Naive thymus-derived CD4-positive, alpha-beta T cell (primary cell): ENCODE data around the gene P3H3. TPM values are rescaled to one million over a fixed set of nuclear protein-coding genes. Genes with fewer than 3 reads are reported as not detected.
"Not testable (repeated sequence)": the region's sequence is repeated elsewhere in the genome, so short reads cannot be mapped to it uniquely, and the experiment has no call there.

Experiments used
- ATAC-seq: fragments of 150-1000 bp; cut with Tn5 transposase; 2 replicates; pipeline ENCODE4 v1.10.0; 2021; ENCODE audit warnings: mild to moderate bottlenecking, moderate library complexity
- CTCF ChIA-PET: fragments of 350-600 bp; sonication (Branson Sonifier 250); formaldehyde crosslinking; loops from one replicate; lab custom pipeline; 2021; ENCODE audit warnings: antibody characterized with exemption; lab: Charles Lee
- POLR2A ChIA-PET: fragments of 350-600 bp; sonication (Branson Sonifier 250); formaldehyde crosslinking; loops from one replicate; lab custom pipeline; 2021; ENCODE audit warnings: antibody characterized with exemption, inconsistent platforms; lab: Charles Lee
- DNase-seq, 9 donors: peaks; one replicate each; pipeline versions ENCODE4 v3.0.0 to v3.0.0-alpha.2; 2020 to 2022; ENCODE audit warnings: mixed read lengths in 1 of 9
- H3K27ac ChIP-seq: one replicate; pipeline ENCODE4 v1.7.0; 2013; ENCODE audit warnings: mild to moderate bottlenecking, low read depth, low read length, moderate library complexity
- H3K27me3 ChIP-seq, 2 donors: one replicate each; pipeline ENCODE4 v1.7.0; 2013; ENCODE audit warnings: low read length in 2 of 2, mild to moderate bottlenecking in 2 of 2, moderate library complexity in 2 of 2; ENCODE audit not compliant: control insufficient read depth in 2 of 2, insufficient read depth in 2 of 2
- H3K36me3 ChIP-seq, 3 experiments: 1 replicate in 2 of 3; 2 replicates in 1 of 3; pipeline ENCODE4 v1.7.0; 2013; ENCODE audit warnings: low read length in 3 of 3, mild to moderate bottlenecking in 3 of 3, moderate library complexity in 1 of 3; ENCODE audit not compliant: insufficient read depth in 3 of 3, control insufficient read depth in 2 of 3
- H3K4me1 ChIP-seq, 2 donors: one replicate each; pipeline ENCODE4 v1.7.0; 2013; ENCODE audit warnings: low read length in 2 of 2, mild to moderate bottlenecking in 2 of 2, moderate library complexity in 1 of 2; ENCODE audit not compliant: control insufficient read depth in 2 of 2, insufficient read depth in 2 of 2
- H3K4me3 ChIP-seq: 2 replicates; pipeline ENCODE4 v1.7.0; 2013; ENCODE audit warnings: mild to moderate bottlenecking, low read length
- H3K9me3 ChIP-seq, 3 experiments: 1 replicate in 2 of 3; 2 replicates in 1 of 3; pipeline ENCODE4 v1.7.0; 2013; ENCODE audit warnings: low read length in 3 of 3; ENCODE audit not compliant: control insufficient read depth in 2 of 3
- H3K27ac Mint-ChIP-seq, 9 donors: one replicate each; pipeline ENCODE4 v1.8.0; 2020 to 2022; ENCODE audit warnings: mixed read lengths in 9 of 9, mild to moderate bottlenecking in 8 of 9, moderate library complexity in 5 of 9, inconsistent platforms in 2 of 9
- H3K27me3 Mint-ChIP-seq, 5 donors: one replicate each; pipeline ENCODE4 v1.8.0; 2021 to 2022; ENCODE audit warnings: mixed read lengths in 5 of 5, mild to moderate bottlenecking in 1 of 5
- H3K36me3 Mint-ChIP-seq, 5 donors: one replicate each; pipeline ENCODE4 v1.8.0; 2020 to 2022; ENCODE audit warnings: mixed read lengths in 5 of 5, mild to moderate bottlenecking in 3 of 5, inconsistent platforms in 1 of 5
- H3K4me1 Mint-ChIP-seq, 7 donors: one replicate each; pipeline ENCODE4 v1.8.0; 2020 to 2022; ENCODE audit warnings: mixed read lengths in 7 of 7, mild to moderate bottlenecking in 3 of 7, inconsistent platforms in 1 of 7
- H3K4me3 Mint-ChIP-seq, 10 donors: one replicate each; pipeline ENCODE4 v1.8.0; 2020 to 2022; ENCODE audit warnings: mild to moderate bottlenecking in 10 of 10, mixed read lengths in 10 of 10, moderate library complexity in 6 of 10, inconsistent platforms in 2 of 10
- H3K9me3 Mint-ChIP-seq, 11 donors: one replicate each; pipeline ENCODE4 v1.8.0; 2020 to 2022; ENCODE audit warnings: mixed read lengths in 11 of 11, mild to moderate bottlenecking in 4 of 11, inconsistent platforms in 1 of 11, moderate library complexity in 1 of 11
- intact Hi-C, 2 donors: fragments of 100-400 bp; cut with micrococcal nuclease; formaldehyde crosslinking; loops; one replicate each; pipeline ENCODE4 v1.15.1; 2023
- polyA plus RNA-seq, 2 donors: library from polyadenylated mRNA; unstranded; fragments of 300-500 nt; fragmentation: Illumina TruSeq; gene quantifications; one replicate each; pipeline ENCODE4 v1.2.3, GENCODE V29; 2021
- total RNA-seq, 6 experiments: library from RNA in 5 of 6; stranded (reverse) in 5 of 6; gene quantifications; 1 replicate in 5 of 6; 2 replicates in 1 of 6; pipeline ENCODE4 v1.2.3 and lab custom pipeline; 2021 to 2026

P3H3 gene
- total and polyA plus RNA-seq, 7 experiments from 2014 or later = 1.5 to 18.2 (median 4.1) TPM

DNA sequence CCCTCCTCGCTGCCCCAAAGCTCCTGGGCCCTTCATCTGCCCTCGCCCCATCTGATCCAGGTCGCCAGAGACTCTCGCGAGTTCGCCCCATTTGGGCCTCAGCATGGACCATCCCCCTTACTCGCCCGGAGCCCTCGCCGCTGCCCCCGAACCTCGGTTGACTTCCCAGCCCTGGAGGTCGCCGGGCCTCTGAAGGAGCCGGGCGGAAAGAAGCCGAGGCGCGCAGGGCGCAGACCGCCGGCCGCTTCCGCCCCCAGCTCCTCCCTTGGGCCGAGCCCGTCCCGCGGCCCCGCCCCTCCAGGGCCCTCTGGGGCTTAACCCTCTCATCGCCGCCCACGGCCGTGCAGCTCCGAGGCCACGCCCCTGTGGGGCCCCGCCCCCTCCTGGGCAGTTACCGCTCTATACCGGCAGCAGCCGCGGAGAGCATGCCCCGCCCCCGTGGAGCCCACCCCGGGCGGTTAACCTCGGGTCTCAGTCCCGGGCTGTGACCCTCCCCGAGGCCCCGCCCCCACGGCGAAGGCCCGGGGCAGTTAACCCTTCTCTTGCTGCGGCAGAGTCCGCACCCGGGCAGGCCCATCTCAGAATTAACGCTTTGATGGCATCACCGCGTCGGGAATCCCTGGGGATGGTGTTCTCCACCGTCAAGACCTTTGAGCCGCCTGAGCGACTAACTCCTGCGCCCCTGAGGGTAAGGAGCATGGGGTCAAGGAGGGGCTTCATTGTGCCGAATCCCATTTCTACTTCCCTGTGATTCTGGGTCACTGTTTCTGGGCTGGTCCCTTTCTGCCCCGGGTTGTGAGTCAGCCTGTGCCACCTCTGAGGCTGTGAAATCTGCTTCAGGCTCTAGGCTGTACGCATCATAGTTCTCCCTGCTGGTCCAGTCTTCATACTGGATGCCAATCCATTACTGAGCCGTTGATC lies 45.1 kb downstream of the P3H3 start, which contains the start of gene SPSB2:
TSS of gene SPSB2 (minus strand) at position 210 of the 921 bp plus-strand sequence. CDS start 402 bp downstream, outside the sequence.
- intact Hi-C loops = loop anchor here (1.0 to 5.0 kb wide), 21 partner anchors 18 to 1824 kb away; partner anchors contain the start of genes EMG1 (in 2 of the 2), ENO2 (in 2 of the 2), LPCAT3 (in 2 of the 2) and LRRC23 (in 2 of the 2)
- no peaks in the 10 kb centered on the region for H3K27me3 Mint-ChIP-seq
- DNase-seq (peak; percentile 96 to 100 (median 98)), ATAC-seq (peak; percentile 97)
- ChIA-PET POLR2A (interaction anchor here (0.7 to 4.6 kb wide), 40 partner anchors 9 to 316 kb away, joined by 3 to 70 read pairs (median 5); partner anchors contain the start of genes C12orf57, CDCA3, ENO2 and LPCAT3), CTCF (interaction anchor here (0.7 to 6.9 kb wide), 31 partner anchors 9 to 240 kb away, joined by 3 to 45 read pairs (median 4); partner anchors contain the start of genes C12orf57, C1RL, CDCA3 and LRRC23)
- peak within 1 kb of the TSS; percentile 87 to 95 (median 91) for H3K4me3 Mint-ChIP-seq
- H3K9me3 Mint-ChIP-seq = no peaks in the 10 kb centered on the region
- peaks cover 34 to 58% (median 47%) of the 10 kb centered on the region in 7 donors for H3K4me1 Mint-ChIP-seq
- peak within 1 kb of the TSS; percentile 79 to 94 (median 88) for H3K27ac Mint-ChIP-seq
- H3K36me3 Mint-ChIP-seq = peaks cover 0 to 42% (median 3%) of the 10 kb centered on the region in 5 donors
- H3K4me3 ChIP-seq = peak within 1 kb of the TSS; percentile 98
- H3K4me1 ChIP-seq = peaks cover 32 to 34% of the 10 kb centered on the region in 2 donors
- peaks cover 3 to 27% (median 6%) of the 10 kb centered on the region in 3 experiments for H3K36me3 ChIP-seq
- H3K27ac ChIP-seq = peak within 1 kb of the TSS; percentile 77
- H3K27me3 ChIP-seq = no peaks in the 10 kb centered on the region
- no peaks in the 10 kb centered on the region for H3K9me3 ChIP-seq

DNA sequence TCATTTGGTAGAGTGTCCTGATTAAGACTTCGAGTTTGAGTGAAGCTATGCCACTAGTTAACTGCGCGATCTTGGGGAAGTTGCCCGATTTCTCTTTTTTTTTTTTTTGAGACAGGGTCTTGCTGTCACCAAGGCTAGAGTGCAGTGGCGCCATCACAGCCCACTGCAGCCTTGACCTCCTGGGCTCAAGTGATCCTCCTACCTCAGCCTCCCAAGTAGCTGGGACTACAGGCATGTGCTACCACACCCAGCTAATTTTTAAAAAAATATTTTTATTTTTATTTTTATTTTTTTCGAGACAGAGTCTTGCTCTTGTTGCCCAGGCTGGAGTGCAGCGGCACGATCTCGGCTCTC lies 45.8 kb downstream of the P3H3 start:
- peaks cover 26 to 27% of the 10 kb centered on the region in 2 donors for H3K4me1 ChIP-seq
- ChIA-PET POLR2A (interaction anchor here (0.6 to 4.6 kb wide), 10 partner anchors 17 to 121 kb away, joined by 3 to 70 read pairs (median 23); partner anchors contain the start of genes C12orf57, CDCA3, ENO2 and LRRC23), CTCF (interaction anchor here (0.7 to 6.9 kb wide), 8 partner anchors 18 to 234 kb away, joined by 3 to 45 read pairs (median 12); partner anchors contain the start of genes C12orf57, C1RL, CDCA3 and RNU7-1)
- H3K4me3 ChIP-seq = peak overlapping the region; percentile 98
- H3K27me3 ChIP-seq, H3K9me3 ChIP-seq, H3K9me3 Mint-ChIP-seq, H3K27me3 Mint-ChIP-seq, DNase-seq, ATAC-seq: not testable (repeated sequence)
- Mint-ChIP-seq H3K4me1 (peaks cover 27 to 52% (median 40%) of the 10 kb centered on the region in 7 donors), H3K4me3 (peak overlapping the region; percentile 87 to 95 (median 91)), H3K27ac (peak overlapping the region in 8 of 9 donors; percentile 78 to 92 (median 84)), H3K36me3 (peaks cover 0 to 39% (median 3%) of the 10 kb centered on the region in 5 donors)
- H3K27ac ChIP-seq = peak overlapping the region; percentile 77
- intact Hi-C loops = loop anchor here in 1 of 2 donors (5.0 kb wide), 2 partner anchors 382 to 1823 kb away; partner anchors contain the start of genes MRPL51, NCAPD2 and RIMKLB
- peaks cover 3 to 27% (median 6%) of the 10 kb centered on the region in 3 experiments for H3K36me3 ChIP-seq

DNA sequence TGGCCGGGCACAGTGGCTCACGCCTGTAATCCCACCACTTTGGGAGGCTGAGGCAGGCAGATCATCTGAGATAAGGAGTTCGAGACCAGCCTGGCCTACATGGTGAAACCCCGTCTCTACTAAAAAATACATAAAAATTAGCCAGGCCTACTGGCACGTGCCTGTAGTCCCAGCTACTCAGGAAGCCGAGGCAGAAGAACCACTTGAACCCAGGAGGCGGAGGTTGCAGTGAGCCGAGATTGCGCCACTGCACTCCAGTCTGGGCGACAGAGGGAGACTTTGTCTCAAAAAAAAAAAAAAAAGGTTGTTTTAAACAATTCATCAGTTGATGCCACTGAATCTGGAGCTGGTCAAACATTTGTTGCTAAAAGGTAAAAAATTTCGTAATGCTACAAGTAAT lies 51.6 kb downstream of the P3H3 start:
- H3K27ac Mint-ChIP-seq, H3K27ac ChIP-seq, DNase-seq, ATAC-seq, H3K4me1 Mint-ChIP-seq, H3K9me3 ChIP-seq, intact Hi-C loops, H3K4me3 ChIP-seq, H3K27me3 Mint-ChIP-seq, H3K27me3 ChIP-seq, H3K9me3 Mint-ChIP-seq, H3K4me1 ChIP-seq, H3K4me3 Mint-ChIP-seq: not testable (repeated sequence)
- peaks cover 0 to 12% (median 0%) of the 10 kb centered on the region in 3 experiments for H3K36me3 ChIP-seq
- H3K36me3 Mint-ChIP-seq = peaks cover 0 to 14% (median 4%) of the 10 kb centered on the region in 5 donors
- CTCF ChIA-PET = interaction anchor here (0.6 kb wide), 2 partner anchors 225 to 228 kb away, joined by 3 read pairs; no protein-coding TSS in a partner anchor
- POLR2A ChIA-PET = interaction anchor here (0.7 kb wide), 1 partner anchor 34 kb away, joined by 8 read pairs; no protein-coding TSS in a partner anchor

DNA sequence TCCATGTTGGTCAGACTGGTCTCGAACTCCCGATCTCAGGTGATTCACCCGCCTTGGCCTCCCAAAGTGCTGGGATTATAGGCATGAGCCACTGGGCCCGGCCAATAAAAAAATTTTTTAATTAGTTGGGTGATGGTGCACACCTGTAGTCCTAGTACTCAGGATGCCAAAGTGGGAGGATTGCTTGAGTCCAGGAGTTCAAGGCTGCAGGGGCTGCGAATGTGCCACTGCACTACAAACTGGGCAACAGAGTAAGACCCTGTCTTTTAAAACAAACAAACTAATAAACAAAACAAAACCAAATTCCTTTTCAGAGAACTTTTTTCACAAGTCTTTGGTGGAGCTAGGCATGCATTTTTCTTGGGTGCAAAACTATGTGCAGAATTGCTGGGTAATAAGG lies 55.0 kb downstream of the P3H3 start:
- no peak for ATAC-seq
- Histone ChIP-seq H3K4me3 (no peak overlapping the region), H3K9me3 (no peaks in the 10 kb centered on the region), H3K27ac (no peak overlapping the region), H3K4me1 (no peaks in the 10 kb centered on the region), H3K27me3 (no peaks in the 10 kb centered on the region), H3K36me3 (peaks cover 0 to 14% (median 0%) of the 10 kb centered on the region in 3 experiments)
- Mint-ChIP-seq H3K27me3 (no peaks in the 10 kb centered on the region), H3K27ac (no peak overlapping the region), H3K4me3 (no peak overlapping the region), H3K36me3 (peaks cover 0 to 8% (median 7%) of the 10 kb centered on the region in 5 donors), H3K9me3 (no peaks in the 10 kb centered on the region), H3K4me1 (peaks cover 0 to under 1% (median 0%) of the 10 kb centered on the region in 7 donors)
- DNase-seq = no peak
- intact Hi-C loops = no loop called here
- POLR2A ChIA-PET = no interaction called here
- CTCF ChIA-PET = no interaction called here

DNA sequence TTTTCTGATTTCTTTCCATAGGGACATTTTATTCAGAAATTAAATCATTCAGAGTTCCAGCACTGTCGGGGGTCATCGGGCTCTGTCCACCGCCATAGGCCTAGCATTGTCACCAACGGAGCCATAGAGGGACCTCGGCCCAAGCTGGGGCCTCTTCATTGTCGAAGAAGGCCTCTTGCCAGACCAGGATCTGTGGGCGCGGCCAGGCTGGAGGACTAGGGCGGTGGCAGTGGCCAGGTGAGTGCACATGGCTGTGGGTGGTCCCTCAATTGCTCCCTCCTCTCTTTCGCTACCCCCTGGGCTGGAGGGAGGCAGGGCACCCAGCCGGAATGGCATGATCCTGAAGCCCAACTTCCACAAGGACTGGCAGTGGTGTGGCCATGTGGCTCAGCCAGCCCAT lies 55.5 kb downstream of the P3H3 start:
- peaks cover 0 to 3% (median 0%) of the 10 kb centered on the region in 7 donors for H3K4me1 Mint-ChIP-seq
- H3K27me3 Mint-ChIP-seq = no peaks in the 10 kb centered on the region
- intact Hi-C loops = no loop called here
- ChIA-PET POLR2A (no interaction called here), CTCF (interaction anchor here (2.2 kb wide), 1 partner anchor 11 kb away, joined by 7 read pairs; the partner anchor contains the start of gene SPSB2)
- no peak overlapping the region for H3K27ac Mint-ChIP-seq
- no peak overlapping the region for H3K4me3 ChIP-seq
- ATAC-seq = no peak
- peaks cover 0 to 10% (median 7%) of the 10 kb centered on the region in 5 donors for H3K36me3 Mint-ChIP-seq
- H3K27me3 ChIP-seq = no peaks in the 10 kb centered on the region
- H3K27ac ChIP-seq = no peak overlapping the region
- no peak for DNase-seq
- peaks cover 0 to 14% (median 0%) of the 10 kb centered on the region in 3 experiments for H3K36me3 ChIP-seq
- no peaks in the 10 kb centered on the region for H3K9me3 Mint-ChIP-seq
- H3K4me1 ChIP-seq = no peaks in the 10 kb centered on the region
- no peak overlapping the region for H3K4me3 Mint-ChIP-seq
- H3K9me3 ChIP-seq = no peaks in the 10 kb centered on the region

DNA sequence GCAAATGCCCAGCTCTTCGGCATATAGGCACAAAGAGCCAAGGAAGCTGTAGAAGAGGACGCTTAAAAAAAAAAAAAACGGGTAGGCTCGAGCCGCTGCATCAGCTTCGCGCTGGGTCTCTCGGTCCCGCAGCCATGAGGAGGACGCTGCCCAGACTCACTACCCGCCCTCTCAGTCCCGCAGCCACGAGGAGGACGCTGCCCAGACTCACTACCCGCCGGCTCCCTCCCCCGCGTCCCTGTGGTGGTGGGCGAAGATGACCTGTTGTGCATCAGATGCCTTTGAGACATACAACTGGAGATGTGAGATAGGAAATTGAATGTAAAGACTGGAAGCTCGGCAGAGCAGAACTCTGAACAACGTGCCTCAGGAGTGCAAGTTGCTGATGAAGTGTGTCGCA lies 56.3 kb downstream of the P3H3 start:
- Mint-ChIP-seq H3K9me3 (no peaks in the 10 kb centered on the region), H3K36me3 (peaks cover 0 to 8% (median 7%) of the 10 kb centered on the region in 5 donors), H3K27ac (no peak overlapping the region), H3K4me1 (peaks cover 0 to 3% (median 0%) of the 10 kb centered on the region in 7 donors), H3K4me3 (no peak overlapping the region), H3K27me3 (no peaks in the 10 kb centered on the region)
- Histone ChIP-seq H3K27ac (no peak overlapping the region), H3K36me3 (peaks cover 0 to 14% (median 0%) of the 10 kb centered on the region in 3 experiments), H3K4me3 (no peak overlapping the region), H3K9me3 (no peaks in the 10 kb centered on the region), H3K4me1 (no peaks in the 10 kb centered on the region), H3K27me3 (no peaks in the 10 kb centered on the region)
- no peak for DNase-seq
- POLR2A ChIA-PET = no interaction called here
- intact Hi-C loops = no loop called here
- ATAC-seq = no peak
- CTCF ChIA-PET = interaction anchor here (2.2 kb wide), 1 partner anchor 12 kb away, joined by 7 read pairs; the partner anchor contains the start of gene SPSB2
